Measurements from ENCODE around the gene TMC4.

TMC4 gene

DNA sequence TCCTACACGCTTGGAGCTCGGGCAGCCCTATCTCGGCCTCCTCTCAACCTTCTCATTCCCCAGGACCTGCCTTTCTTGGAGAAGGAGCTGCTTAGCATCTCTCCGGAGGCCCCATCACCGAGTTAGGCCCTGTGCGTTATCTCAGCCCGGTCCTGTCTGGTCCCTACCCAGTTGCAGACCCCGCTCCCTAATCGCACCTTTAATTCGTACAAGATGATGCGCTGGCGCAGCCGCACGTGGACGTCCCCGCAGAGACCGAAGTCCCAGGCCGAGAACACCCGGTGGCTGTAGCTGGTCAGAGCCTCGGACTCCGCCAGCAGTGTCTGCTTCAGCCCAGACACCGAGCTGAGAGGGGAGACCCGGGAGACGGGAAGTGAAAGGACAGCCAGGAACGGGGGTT lies 7.7 kb downstream of the TMC4 start:
- peaks cover 40% of the 10 kb centered on the region for H3K4me1 ChIP-seq (ENCODE audit: insufficient read depth, low read length)
- no peaks in the 10 kb centered on the region for H3K9me3 ChIP-seq (ENCODE audit: insufficient read depth, low read length, severe bottlenecking)
- H3K36me3 ChIP-seq (ENCODE audit: insufficient read depth, low read length): no peaks in the 10 kb centered on the region
- H2AFZ ChIP-seq (ENCODE audit: low read depth, low read length): no peak overlapping the region
- no peak overlapping the region for H3K4me2 ChIP-seq (ENCODE audit: insufficient read depth, low read length)
- H3K27ac ChIP-seq (ENCODE audit: low read length): no peak overlapping the region
- H3K9ac ChIP-seq (ENCODE audit: low read depth, low read length): no peak overlapping the region
- DNase-seq (no peak), ATAC-seq (ENCODE audit: insufficient read depth, low read depth) (no peak)
- TF ChIP-seq, protein P1, sequence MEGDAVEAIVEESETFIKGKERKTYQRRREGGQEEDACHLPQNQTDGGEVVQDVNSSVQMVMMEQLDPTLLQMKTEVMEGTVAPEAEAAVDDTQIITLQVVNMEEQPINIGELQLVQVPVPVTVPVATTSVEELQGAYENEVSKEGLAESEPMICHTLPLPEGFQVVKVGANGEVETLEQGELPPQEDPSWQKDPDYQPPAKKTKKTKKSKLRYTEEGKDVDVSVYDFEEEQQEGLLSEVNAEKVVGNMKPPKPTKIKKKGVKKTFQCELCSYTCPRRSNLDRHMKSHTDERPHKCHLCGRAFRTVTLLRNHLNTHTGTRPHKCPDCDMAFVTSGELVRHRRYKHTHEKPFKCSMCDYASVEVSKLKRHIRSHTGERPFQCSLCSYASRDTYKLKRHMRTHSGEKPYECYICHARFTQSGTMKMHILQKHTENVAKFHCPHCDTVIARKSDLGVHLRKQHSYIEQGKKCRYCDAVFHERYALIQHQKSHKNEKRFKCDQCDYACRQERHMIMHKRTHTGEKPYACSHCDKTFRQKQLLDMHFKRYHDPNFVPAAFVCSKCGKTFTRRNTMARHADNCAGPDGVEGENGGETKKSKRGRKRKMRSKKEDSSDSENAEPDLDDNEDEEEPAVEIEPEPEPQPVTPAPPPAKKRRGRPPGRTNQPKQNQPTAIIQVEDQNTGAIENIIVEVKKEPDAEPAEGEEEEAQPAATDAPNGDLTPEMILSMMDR (IDR thresholded peaks at IDR 0.05; ENCODE audit: borderline replicate concordance, extremely low read depth, low read length, poor library complexity, severe bottlenecking): no peak
- TF ChIP-seq EZH2 (IDR thresholded peaks at IDR 0.05; ENCODE audit: borderline replicate concordance, low read depth, low read length, severe bottlenecking): no peak
- no peak overlapping the region for H3K4me3 ChIP-seq (ENCODE audit: low read depth in 1 of 2, low read length in 2 of 2)
- peaks cover 5% of the 10 kb centered on the region for H4K20me1 ChIP-seq (ENCODE audit: insufficient read depth, low read length)
- no peaks in the 10 kb centered on the region for H3K27me3 ChIP-seq (ENCODE audit: insufficient read depth, low read length, poor library complexity)
- H3K79me2 ChIP-seq (ENCODE audit: insufficient read depth, low read length): peaks cover 16% of the 10 kb centered on the region

DNA sequence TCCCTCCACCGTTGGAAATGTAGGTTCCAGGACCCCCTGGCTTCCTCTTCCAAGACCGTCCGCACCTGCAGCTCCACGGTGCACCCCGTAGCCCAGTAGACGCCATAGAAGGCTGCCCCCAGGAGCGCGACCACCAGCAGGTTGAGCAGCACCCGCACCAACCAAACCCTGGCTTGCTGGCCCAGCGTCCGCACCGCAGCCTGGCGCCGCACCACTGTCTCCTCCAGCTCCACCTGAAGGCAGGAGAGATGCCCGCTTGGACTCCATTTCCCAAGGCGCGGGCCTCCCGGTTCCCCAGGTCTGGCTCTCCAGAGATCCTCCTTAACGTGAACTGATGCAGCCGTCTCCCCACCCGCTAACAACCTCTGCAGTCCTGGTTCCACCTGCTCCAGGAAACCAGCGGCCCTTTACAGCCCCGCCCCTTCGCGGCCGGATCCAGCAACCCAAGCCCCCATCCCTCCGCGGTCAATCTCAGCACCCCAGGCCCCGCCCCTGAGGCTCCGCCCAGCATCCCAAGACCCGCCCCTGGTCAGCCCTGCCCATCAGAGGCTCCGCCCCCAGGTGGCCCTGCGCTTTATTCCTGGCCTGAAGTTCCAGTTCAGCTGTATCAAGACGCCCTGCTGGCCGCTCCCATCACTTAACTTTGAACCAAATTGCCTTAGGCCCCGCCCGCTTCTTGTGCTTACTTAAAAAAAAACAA lies 8.4 kb downstream of the TMC4 start:
- Histone ChIP-seq H4K20me1 (ENCODE audit: insufficient read depth, low read length) (peaks cover 5% of the 10 kb centered on the region), H3K4me3 (ENCODE audit: low read depth in 1 of 2, low read length in 2 of 2) (no peak overlapping the region), H3K36me3 (ENCODE audit: insufficient read depth, low read length) (no peaks in the 10 kb centered on the region), H3K27me3 (ENCODE audit: insufficient read depth, low read length, poor library complexity) (no peaks in the 10 kb centered on the region), H3K4me1 (ENCODE audit: insufficient read depth, low read length) (peaks cover 43% of the 10 kb centered on the region), H3K9ac (ENCODE audit: low read depth, low read length) (no peak overlapping the region), H3K4me2 (ENCODE audit: insufficient read depth, low read length) (no peak overlapping the region), H3K9me3 (ENCODE audit: insufficient read depth, low read length, severe bottlenecking) (no peaks in the 10 kb centered on the region), H2AFZ (ENCODE audit: low read depth, low read length) (no peak overlapping the region), H3K27ac (ENCODE audit: low read length) (no peak overlapping the region), H3K79me2 (ENCODE audit: insufficient read depth, low read length) (peaks cover 18% of the 10 kb centered on the region)
- DNase-seq (no peak), ATAC-seq (ENCODE audit: insufficient read depth, low read depth) (no peak)
- TF ChIP-seq EZH2 (IDR thresholded peaks at IDR 0.05; ENCODE audit: borderline replicate concordance, low read depth, low read length, severe bottlenecking): no peak
- TF ChIP-seq, protein P1 (IDR thresholded peaks at IDR 0.05; ENCODE audit: borderline replicate concordance, extremely low read depth, low read length, poor library complexity, severe bottlenecking): no peak

DNA sequence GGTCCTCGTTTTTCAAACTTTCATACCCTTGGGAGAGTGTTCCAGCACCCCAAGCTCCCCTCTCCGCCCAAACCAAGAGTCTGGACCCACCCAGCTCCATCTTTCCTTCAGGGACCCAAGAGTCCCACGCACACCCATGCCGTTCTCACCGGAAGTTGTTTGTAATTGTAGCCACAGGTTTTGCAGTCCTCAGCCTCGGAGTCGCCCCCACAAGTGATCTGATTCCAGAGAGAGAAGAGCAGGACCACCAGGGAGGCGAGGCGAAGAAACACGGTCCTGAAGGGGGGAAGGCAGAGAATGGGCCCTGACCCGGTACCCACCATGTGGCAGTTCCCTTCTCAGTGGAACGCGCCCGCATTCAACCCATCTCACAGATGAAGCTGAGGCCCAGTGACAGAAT lies 10.1 kb downstream of the TMC4 start:
- Histone ChIP-seq H2AFZ (ENCODE audit: low read depth, low read length) (peak overlapping the region; percentile 90), H3K9ac (ENCODE audit: low read depth, low read length) (peak overlapping the region; percentile 59), H3K27ac (ENCODE audit: low read length) (peak overlapping the region; percentile 82), H3K36me3 (ENCODE audit: insufficient read depth, low read length) (peaks cover 6% of the 10 kb centered on the region), H3K4me2 (ENCODE audit: insufficient read depth, low read length) (peak overlapping the region; percentile 100), H3K27me3 (ENCODE audit: insufficient read depth, low read length, poor library complexity) (no peaks in the 10 kb centered on the region), H3K9me3 (ENCODE audit: insufficient read depth, low read length, severe bottlenecking) (no peaks in the 10 kb centered on the region), H3K4me3 (ENCODE audit: low read depth in 1 of 2, low read length in 2 of 2) (peak overlapping the region; percentile 23 to 88; a peak in 3 of 4 replicates), H3K4me1 (ENCODE audit: insufficient read depth, low read length) (peaks cover 51% of the 10 kb centered on the region), H4K20me1 (ENCODE audit: insufficient read depth, low read length) (peaks cover 18% of the 10 kb centered on the region), H3K79me2 (ENCODE audit: insufficient read depth, low read length) (peaks cover 32% of the 10 kb centered on the region)
- ATAC-seq (ENCODE audit: insufficient read depth, low read depth) (no peak), DNase-seq (peak; percentile 33)
- TF ChIP-seq, protein P1 (IDR thresholded peaks at IDR 0.05; ENCODE audit: borderline replicate concordance, extremely low read depth, low read length, poor library complexity, severe bottlenecking): no peak
- TF ChIP-seq EZH2 (IDR thresholded peaks at IDR 0.05; ENCODE audit: borderline replicate concordance, low read depth, low read length, severe bottlenecking): no peak
